Spleen (tissue), 11 donors: ENCODE data around the gene C16orf86. TPM values are rescaled to one million over a fixed set of nuclear protein-coding genes. Genes with fewer than 3 reads are reported as not detected.
A peak's percentile ranks its signal among the peaks of the same experiment; 100 is the strongest.

Source experiments
- DNase-seq: peaks from one replicate; pipeline ENCODE4 v3.0.0-alpha.2; 2020
- H3K27ac ChIP-seq, 8 donors: fragments of 200-600 bp; sonication (generic) in 7 of 8; 1 replicate in 4 of 8; 2 replicates in 4 of 8; pipeline versions ENCODE4 v1.5.0 to v1.8.0; 2016 to 2021; ENCODE audit warnings: inconsistent platforms in 4 of 8, mild to moderate bottlenecking in 4 of 8, moderate library complexity in 1 of 8
- H3K27me3 ChIP-seq, 7 donors: fragments of 200-600 bp; sonication (generic) in 6 of 7; replicated peaks in 1 of 7; 1 replicate in 4 of 7; 2 replicates in 3 of 7; pipeline versions ENCODE4 v1.5.0 to v1.8.0; 2016 to 2021; ENCODE audit warnings: inconsistent platforms in 3 of 7, mild to moderate bottlenecking in 1 of 7
- H3K36me3 ChIP-seq, 6 donors: fragments of 200-600 bp; sonication (generic) in 5 of 6; 1 replicate in 4 of 6; 2 replicates in 2 of 6; pipeline versions ENCODE4 v1.5.0 to v1.8.0; 2016 to 2021; ENCODE audit warnings: inconsistent platforms in 2 of 6
- H3K4me1 ChIP-seq, 6 donors: fragments of 200-600 bp; sonication (generic) in 5 of 6; 1 replicate in 3 of 6; 2 replicates in 3 of 6; pipeline versions ENCODE4 v1.5.0 to v1.8.0; 2016 to 2021; ENCODE audit warnings: inconsistent platforms in 3 of 6
- H3K4me3 ChIP-seq, 8 donors: fragments of 200-600 bp; sonication (generic) in 7 of 8; 1 replicate in 4 of 8; 2 replicates in 4 of 8; pipeline versions ENCODE4 v1.5.0 to v1.8.0; 2016 to 2021; ENCODE audit warnings: inconsistent platforms in 4 of 8, mild to moderate bottlenecking in 4 of 8, moderate library complexity in 2 of 8
- H3K9me3 ChIP-seq, 8 donors: fragments of 200-600 bp; sonication (generic) in 7 of 8; 1 replicate in 4 of 8; 2 replicates in 4 of 8; pipeline versions ENCODE4 v1.5.0 to v1.8.0; 2016 to 2021; ENCODE audit warnings: inconsistent platforms in 4 of 8
- CTCF ChIP-seq, 11 experiments: fragments of 200-600 bp in 7 of 11; fragments of 450-650 bp in 4 of 11; sonication (generic) in 4 of 11; IDR thresholded peaks in 8 of 11; conservative IDR thresholded peaks in 3 of 11; 1 replicate in 7 of 11; 2 replicates in 4 of 11; pipeline versions ENCODE4 v1.4.0 to v1.8.0; 2016 to 2021; ENCODE audit warnings: antibody characterized with exemption in 11 of 11, inconsistent platforms in 4 of 11, mild to moderate bottlenecking in 1 of 11
- POLR2A ChIP-seq, 3 donors: fragments of 450-650 bp; IDR thresholded peaks; one replicate each; pipeline ENCODE4 v1.5.1; 2017; ENCODE audit warnings: antibody characterized with exemption in 3 of 3, mild to moderate bottlenecking in 1 of 3
- POLR2AphosphoS5 ChIP-seq, 3 donors: sonication (generic); formaldehyde crosslinking; IDR thresholded peaks; one replicate each; pipeline ENCODE4 v1.5.1; 2017; ENCODE audit warnings: antibody characterized with exemption in 3 of 3
- WGBS, 5 donors: extraction: QIAGEN DNeasy Blood & Tissue Kit in 3 of 5; methylation state at CpG; one replicate each; pipeline versions ENCODE4 v1.1.5 to v1.1.7; 2013 to 2018; 5-methylcytosine and 5-hydroxymethylcytosine counted together
- intact Hi-C: fragments of 100-400 bp; cut with DNase I; formaldehyde crosslinking; loops from one replicate; pipeline ENCODE4 v1.15.0; 2023; ENCODE audit warnings: low total_unique reads
- polyA plus RNA-seq, 3 donors: library from polyadenylated mRNA; stranded (reverse); fragments of 200-250 nt; gene quantifications; one replicate each; pipeline ENCODE4 v1.2.1, GENCODE V29; 2013
- total RNA-seq, 7 donors: library from RNA; depleted of rRNA in 3 of 7; stranded (reverse); fragments of >200 nt in 3 of 7; fragmentation: NEBNext Ultra II Directional in 4 of 7; extraction: Animal tissue kit (Norgen Biotek cat#: 25700) in 4 of 7; gene quantifications; one replicate each; pipeline versions ENCODE4 v1.1.0 to v1.2.1, GENCODE V29; 2016 to 2021
- donor health status: healthy with polysubstance abuse.
- donor health status: DM: no; HTN: no; CAD: no; lungs with moderate emphysema.
- donor health status: DM: no; HTN: no; CAD: no.
- donor health status: Bipolar disorder and iron deficiency.
- donor health status: healthy.
- donor health status: DM: no; HTN: no; CAD: no.
- donor health status: DM: yes; HTN: yes; CAD: no.

Gene C16orf86
- total and polyA plus RNA-seq, 10 donors: 5.2 to 17.3 (median 8.9) TPM

DNA sequence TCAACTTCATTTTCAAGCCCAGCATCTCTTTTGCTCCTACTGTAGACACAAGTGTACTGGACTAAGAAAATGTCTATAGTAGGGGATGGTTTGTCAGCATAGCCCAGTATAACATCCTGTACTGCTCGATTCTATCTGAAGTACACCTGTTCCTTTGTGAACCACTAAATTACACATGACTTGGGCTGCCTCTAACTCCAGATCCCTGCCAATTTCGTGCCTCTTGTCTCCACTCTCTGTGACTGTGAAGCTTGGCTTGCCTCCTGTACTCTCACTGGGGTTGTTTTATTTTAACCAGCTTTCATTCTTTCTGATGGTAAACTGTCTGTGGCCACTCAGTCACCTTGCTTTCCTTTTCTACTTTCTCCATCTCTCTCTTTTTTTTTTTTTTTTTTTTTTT lies 28.0 kb downstream of the C16orf86 start:
- intact Hi-C loops: no loop called here
- Histone ChIP-seq H3K4me3 (no peak overlapping the region), H3K27ac (peak overlapping the region in 2 of 8 donors; percentile 18 to 33), H3K4me1 (peaks cover 0 to 58% (median 28%) of the 10 kb centered on the region in 6 donors), H3K36me3 (peaks cover 0 to 26% (median 9%) of the 10 kb centered on the region in 6 donors), H3K27me3 (no peaks in the 10 kb centered on the region), H3K9me3 (peaks cover 0 to 8% (median 7%) of the 10 kb centered on the region in 8 donors)
- DNase-seq: no peak
- 61 to 80% (median 73%) methylated on average over 2 of the region's 2 CpGs for WGBS, 5 donors
- TF ChIP-seq POLR2A (IDR thresholded peaks at IDR 0.05) (no peak), CTCF (IDR thresholded peaks at IDR 0.05 in 8 of 11, conservative IDR thresholded peaks at IDR 0.05 in 3 of 11) (no peak), POLR2AphosphoS5 (IDR thresholded peaks at IDR 0.05) (no peak)

GRCh38 chr16:67697422-67698185 lies 31.0 kb downstream of the C16orf86 start:
- Histone ChIP-seq H3K27me3 (no peaks in the 10 kb centered on the region), H3K4me3 (peak overlapping the region in 1 of 8 donors; percentile 23), H3K27ac (peak overlapping the region in 7 of 8 donors; percentile 6 to 76 (median 61)), H3K4me1 (peaks cover 0 to 45% (median 28%) of the 10 kb centered on the region in 6 donors), H3K36me3 (peaks cover 0 to 26% (median 9%) of the 10 kb centered on the region in 6 donors), H3K9me3 (peaks cover 0 to 11% (median 8%) of the 10 kb centered on the region in 8 donors)
- DNase-seq: no peak
- no peak for TF ChIP-seq POLR2AphosphoS5 (IDR thresholded peaks at IDR 0.05)
- no peak for TF ChIP-seq CTCF (IDR thresholded peaks at IDR 0.05 in 8 of 11, conservative IDR thresholded peaks at IDR 0.05 in 3 of 11)
- TF ChIP-seq POLR2A (IDR thresholded peaks at IDR 0.05): no peak
- 53 to 92% (median 79%) methylated on average over 4 of the region's 4 CpGs for WGBS, 5 donors
- intact Hi-C loops: no loop called here

- TF ChIP-seq CTCF (IDR thresholded peaks at IDR 0.05 in 8 of 11, conservative IDR thresholded peaks at IDR 0.05 in 3 of 11): no peak
- TF ChIP-seq POLR2A (IDR thresholded peaks at IDR 0.05): no peak
- TF ChIP-seq POLR2AphosphoS5 (IDR thresholded peaks at IDR 0.05): no peak
- H3K27ac ChIP-seq: no peak overlapping the region
- H3K27me3 ChIP-seq: no peaks in the 10 kb centered on the region
- H3K9me3 ChIP-seq: peaks cover 0 to 11% (median 8%) of the 10 kb centered on the region in 8 donors
- WGBS, 5 donors: 81 to 99% (median 94%) methylated on average over 7 of the region's 7 CpGs
- peaks cover 0 to 26% (median 9%) of the 10 kb centered on the region in 6 donors for H3K36me3 ChIP-seq
- peaks cover 0 to 43% (median 25%) of the 10 kb centered on the region in 6 donors for H3K4me1 ChIP-seq
- no peak overlapping the region for H3K4me3 ChIP-seq
- peak; percentile 30 for DNase-seq
- intact Hi-C loops: no loop called here
Observed at GRCh38 chr16:67699265-67699664, 32.7 kb downstream of the C16orf86 start.

- TF ChIP-seq POLR2AphosphoS5 (IDR thresholded peaks at IDR 0.05) (no peak), CTCF (IDR thresholded peaks at IDR 0.05 in 8 of 11, conservative IDR thresholded peaks at IDR 0.05 in 3 of 11) (no peak), POLR2A (IDR thresholded peaks at IDR 0.05) (no peak)
- Histone ChIP-seq H3K4me1 (peaks cover 0 to 49% (median 23%) of the 10 kb centered on the region in 6 donors), H3K27ac (no peak overlapping the region), H3K27me3 (no peaks in the 10 kb centered on the region), H3K36me3 (peaks cover 0 to 30% (median 9%) of the 10 kb centered on the region in 6 donors), H3K9me3 (peaks cover 0 to 11% (median 8%) of the 10 kb centered on the region in 8 donors), H3K4me3 (no peak overlapping the region)
- DNase-seq: no peak
- 88 to 98% (median 93%) methylated on average over 1 of the region's 1 CpG for WGBS, 5 donors
- intact Hi-C loops: no loop called here
Observed at GRCh38 chr16:67701420-67701819, 34.8 kb downstream of the C16orf86 start.
